Ascending aorta (tissue), 2 donors: ENCODE results near the gene MEIOB. TPM values are rescaled to one million over a fixed set of nuclear protein-coding genes. Genes with fewer than 3 reads are reported as not detected.

Experiments used
- DNase-seq, 2 donors: peaks; one replicate each; pipeline ENCODE4 v3.0.0-alpha.2; 2019; ENCODE audit warnings: low spot score in 2 of 2
- H3K27ac ChIP-seq, 2 donors: fragments of 200-600 bp; sonication (generic); one replicate each; pipeline ENCODE4 v1.5.1; 2016 to 2017; ENCODE audit warnings: mild to moderate bottlenecking in 1 of 2
- H3K27me3 ChIP-seq: fragments of 200-600 bp; sonication (generic); one replicate; pipeline ENCODE4 v1.5.1; 2017
- H3K36me3 ChIP-seq, 2 donors: fragments of 200-600 bp; sonication (generic); one replicate each; pipeline ENCODE4 v1.5.1; 2016
- H3K4me1 ChIP-seq, 2 donors: fragments of 200-600 bp; sonication (generic); one replicate each; pipeline ENCODE4 v1.5.1; 2016 to 2017; ENCODE audit warnings: mild to moderate bottlenecking in 1 of 2
- H3K4me3 ChIP-seq, 2 donors: fragments of 200-600 bp; sonication (generic); one replicate each; pipeline ENCODE4 v1.5.1; 2016 to 2017; ENCODE audit warnings: mild to moderate bottlenecking in 1 of 2
- H3K9me3 ChIP-seq, 2 donors: fragments of 200-600 bp; sonication (generic); one replicate each; pipeline ENCODE4 v1.5.1; 2016
- CTCF ChIP-seq, 3 experiments: fragments of 200-600 bp in 2 of 3; fragments of 450-650 bp in 1 of 3; sonication (generic) in 2 of 3; IDR thresholded peaks; one replicate each; pipeline ENCODE4 v1.5.1; 2016 to 2019; ENCODE audit warnings: antibody characterized with exemption in 3 of 3, mild to moderate bottlenecking in 1 of 3, moderate library complexity in 1 of 3
- intact Hi-C: fragments of 100-400 bp; cut with DNase I; formaldehyde crosslinking; loops from one replicate; pipeline ENCODE4 v1.15.1; 2023
- total RNA-seq: library from RNA; depleted of rRNA; stranded (reverse); fragments of >200 nt; gene quantifications from one replicate; pipeline ENCODE4 v1.1.0, GENCODE V29; 2016

The MEIOB gene
- total RNA-seq, 1 donor from 2014 or later: not detected

- Histone ChIP-seq H3K4me1 (no peaks in the 10 kb centered on the region), H3K4me3 (no peak overlapping the region), H3K27me3 (no peaks in the 10 kb centered on the region), H3K27ac (no peak overlapping the region), H3K36me3 (no peaks in the 10 kb centered on the region), H3K9me3 (no peaks in the 10 kb centered on the region)
- intact Hi-C loops: loop anchor here (2.0 to 10.0 kb wide), 2 partner anchors 65 to 291 kb away; partner anchors contain the start of gene TRAF7
- TF ChIP-seq CTCF (IDR thresholded peaks at IDR 0.05): peak; percentile 31 to 54 (median 39)
- no peak for DNase-seq
Observed at GRCh38 chr16:1863681-1864460, 8.1 kb downstream of the MEIOB start.

GRCh38 chr16:1862394-1862793 is 9.6 kb downstream of the MEIOB start:
- intact Hi-C loops: loop anchor here (10.0 kb wide), 1 partner anchor 292 kb away; the partner anchor contains the start of gene TRAF7
- H3K9me3 ChIP-seq: no peaks in the 10 kb centered on the region
- TF ChIP-seq CTCF (IDR thresholded peaks at IDR 0.05): no peak
- H3K4me3 ChIP-seq: no peak overlapping the region
- no peaks in the 10 kb centered on the region for H3K36me3 ChIP-seq
- no peaks in the 10 kb centered on the region for H3K27me3 ChIP-seq
- H3K4me1 ChIP-seq: no peaks in the 10 kb centered on the region
- no peak overlapping the region for H3K27ac ChIP-seq
- no peak for DNase-seq

GRCh38 chr16:1861730-1862129 is 10.2 kb downstream of the MEIOB start:
- intact Hi-C loops: loop anchor here (10.0 kb wide), 1 partner anchor 293 kb away; the partner anchor contains the start of gene TRAF7
- no peaks in the 10 kb centered on the region for H3K27me3 ChIP-seq

DNA sequence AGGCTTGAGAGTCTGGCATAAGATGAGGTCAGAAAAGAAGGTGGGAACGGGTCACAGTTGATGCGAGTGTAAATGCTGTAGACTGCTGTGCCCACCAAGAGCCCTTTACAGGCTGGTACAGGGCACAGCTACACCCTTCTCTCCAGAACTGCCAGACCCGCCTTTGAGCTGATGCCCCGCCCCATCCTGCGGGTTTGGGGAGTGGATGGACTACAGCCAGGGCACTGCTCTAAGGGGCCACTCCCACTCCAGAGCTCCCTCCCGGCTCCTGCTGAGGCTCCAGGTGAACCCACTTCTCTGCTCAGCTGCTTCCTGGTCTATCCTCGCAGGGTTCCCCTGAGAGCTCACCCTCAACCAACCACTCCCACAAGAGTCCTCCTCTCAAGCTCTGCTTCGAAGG is 12.3 kb downstream of the MEIOB start:
- DNase-seq: no peak
- TF ChIP-seq CTCF (IDR thresholded peaks at IDR 0.05): no peak
- intact Hi-C loops: loop anchor here (10.0 kb wide), 1 partner anchor 295 kb away; the partner anchor contains the start of gene TRAF7
- no peaks in the 10 kb centered on the region for H3K9me3 ChIP-seq
- H3K27ac ChIP-seq: no peak overlapping the region
- no peaks in the 10 kb centered on the region for H3K36me3 ChIP-seq
- H3K27me3 ChIP-seq: no peaks in the 10 kb centered on the region
- H3K4me3 ChIP-seq: no peak overlapping the region
- H3K4me1 ChIP-seq: no peaks in the 10 kb centered on the region

More at GRCh38 chr16:1861730-1862129, 10.2 kb downstream of the MEIOB start:
- Histone ChIP-seq H3K27ac (no peak overlapping the region), H3K4me1 (no peaks in the 10 kb centered on the region), H3K4me3 (no peak overlapping the region), H3K36me3 (no peaks in the 10 kb centered on the region), H3K9me3 (no peaks in the 10 kb centered on the region)
- TF ChIP-seq CTCF (IDR thresholded peaks at IDR 0.05): no peak
- no peak for DNase-seq

GRCh38 chr16:1858189-1858865 is 13.6 kb downstream of the MEIOB start:
- TF ChIP-seq CTCF (IDR thresholded peaks at IDR 0.05): no peak
- no peak for DNase-seq
- H3K9me3 ChIP-seq: no peaks in the 10 kb centered on the region
- intact Hi-C loops: no loop called here
- no peaks in the 10 kb centered on the region for H3K27me3 ChIP-seq
- H3K4me3 ChIP-seq: no peak overlapping the region
- H3K4me1 ChIP-seq: no peaks in the 10 kb centered on the region
- H3K27ac ChIP-seq: no peak overlapping the region
- H3K36me3 ChIP-seq: no peaks in the 10 kb centered on the region
